SK-N-SH treated with all-trans-retinoic acid at 6 μM for 48 hours (cell line): Measurements from ENCODE around the gene PKD2L1.

Source experiments
- ISL1 ChIP-seq: fragments of 250-450 bp; sonication (Bioruptor Pico); IDR thresholded peaks from 2 replicates; pipeline ENCODE4 v2.1.2; 2022; ENCODE audit warnings: mild to moderate bottlenecking, moderate library complexity
- PATZ1 ChIP-seq: fragments of 250-450 bp; sonication (Bioruptor Pico); IDR thresholded peaks from 2 replicates; pipeline ENCODE4 v1.8.0; 2020; ENCODE audit warnings: mild to moderate bottlenecking, moderate library complexity, borderline replicate concordance
- TOX ChIP-seq: fragments of 250-450 bp; sonication (Bioruptor Pico); IDR thresholded peaks from 2 replicates; pipeline ENCODE4 v1.8.0; 2021; ENCODE audit warnings: mild to moderate bottlenecking, moderate library complexity, borderline replicate concordance
- ZFP3 ChIP-seq: fragments of 250-450 bp; sonication (Bioruptor Pico); IDR thresholded peaks from 2 replicates; pipeline ENCODE4 v1.5.0; 2020; ENCODE audit warnings: mild to moderate bottlenecking, moderate library complexity
- ZNF70 ChIP-seq: fragments of 450-650 bp; formaldehyde crosslinking; IDR thresholded peaks from 2 replicates; pipeline ENCODE4 v1.5.0; 2020; ENCODE audit warnings: mild to moderate bottlenecking, moderate library complexity
- ZNF8 ChIP-seq: fragments of 450-650 bp; formaldehyde crosslinking; IDR thresholded peaks from 2 replicates; pipeline ENCODE4 v1.5.0; 2020; ENCODE audit warnings: mild to moderate bottlenecking, moderate library complexity

- TF ChIP-seq PATZ1 (CRISPR knock-in tag) = no peak
- no peak for TF ChIP-seq ZNF8
- TF ChIP-seq ZFP3 (CRISPR knock-in tag) = no peak
- TF ChIP-seq TOX (CRISPR knock-in tag) = no peak
- TF ChIP-seq ISL1 = no peak
- no peak for TF ChIP-seq ZNF70 (CRISPR knock-in tag)
Observed at GRCh38 chr10:100362570-100363496, 32.8 kb upstream of the PKD2L1 start.
